AG10803 (cell line): ENCODE results near the gene ANKLE2.
"Not testable (repeated sequence)": the region's sequence is repeated elsewhere in the genome, so short reads cannot be mapped to it uniquely, and the experiment has no call there.

Experiments used
- DNase-seq: peaks from one replicate; pipeline ENCODE4 v3.0.0; 2010; ENCODE audit warnings: low read depth
- H3K4me3 ChIP-seq: 2 replicates; pipeline ENCODE4 v1.5.1; 2011; ENCODE audit warnings: mild to moderate bottlenecking, low read length, control low read depth
- CTCF ChIP-seq: conservative IDR thresholded peaks from 2 replicates; pipeline ENCODE4 v1.5.1; 2011; ENCODE audit warnings: mild to moderate bottlenecking, low read length, control low read depth, inconsistent platforms

Gene ANKLE2

GRCh38 chr12:132777614-132778013 lies 16.0 kb upstream of the ANKLE2 start:
- no peak for TF ChIP-seq CTCF
- DNase-seq: no peak
- H3K4me3 ChIP-seq: no peak overlapping the region

- no peak for TF ChIP-seq CTCF
- DNase-seq: no peak
- no peak overlapping the region for H3K4me3 ChIP-seq
These were observed 15.4 kb upstream of the ANKLE2 start for GRCh38 chr12:132776816-132777568.

GRCh38 chr12:132776230-132776625 lies 14.6 kb upstream of the ANKLE2 start:
- not testable (repeated sequence) for DNase-seq, H3K4me3 ChIP-seq

GRCh38 chr12:132775502-132776229 lies 14.0 kb upstream of the ANKLE2 start:
- DNase-seq: no peak
- no peak overlapping the region for H3K4me3 ChIP-seq
- no peak for TF ChIP-seq CTCF

- no peak for TF ChIP-seq CTCF
- DNase-seq: no peak
- H3K4me3 ChIP-seq: no peak overlapping the region
These were observed 13.1 kb upstream of the ANKLE2 start for GRCh38 chr12:132774646-132775275.

- H3K4me3 ChIP-seq: no peak overlapping the region
- no peak for DNase-seq
- no peak for TF ChIP-seq CTCF
These were observed 12.5 kb upstream of the ANKLE2 start for GRCh38 chr12:132774159-132774558.

- H3K4me3 ChIP-seq: no peak overlapping the region
These were observed 11.7 kb upstream of the ANKLE2 start for GRCh38 chr12:132773077-132773955.

More at GRCh38 chr12:132773077-132773955, 11.7 kb upstream of the ANKLE2 start:
- no peak for DNase-seq
- TF ChIP-seq CTCF: no peak
